Cerebellar cortex (tissue), 1 donor: ENCODE measurements around the gene FAM13C.
A peak's percentile ranks its signal among the peaks of the same experiment; 100 is the strongest.

Experiments used
- DNase-seq: peaks from one replicate; pipeline ENCODE4 v3.0.0-alpha.2; 2015; ENCODE audit warnings: low spot score

FAM13C gene

GRCh38 chr10:59361663-59362143 is 646 bp downstream of the FAM13C start:
- peak; percentile 34 for DNase-seq

DNA sequence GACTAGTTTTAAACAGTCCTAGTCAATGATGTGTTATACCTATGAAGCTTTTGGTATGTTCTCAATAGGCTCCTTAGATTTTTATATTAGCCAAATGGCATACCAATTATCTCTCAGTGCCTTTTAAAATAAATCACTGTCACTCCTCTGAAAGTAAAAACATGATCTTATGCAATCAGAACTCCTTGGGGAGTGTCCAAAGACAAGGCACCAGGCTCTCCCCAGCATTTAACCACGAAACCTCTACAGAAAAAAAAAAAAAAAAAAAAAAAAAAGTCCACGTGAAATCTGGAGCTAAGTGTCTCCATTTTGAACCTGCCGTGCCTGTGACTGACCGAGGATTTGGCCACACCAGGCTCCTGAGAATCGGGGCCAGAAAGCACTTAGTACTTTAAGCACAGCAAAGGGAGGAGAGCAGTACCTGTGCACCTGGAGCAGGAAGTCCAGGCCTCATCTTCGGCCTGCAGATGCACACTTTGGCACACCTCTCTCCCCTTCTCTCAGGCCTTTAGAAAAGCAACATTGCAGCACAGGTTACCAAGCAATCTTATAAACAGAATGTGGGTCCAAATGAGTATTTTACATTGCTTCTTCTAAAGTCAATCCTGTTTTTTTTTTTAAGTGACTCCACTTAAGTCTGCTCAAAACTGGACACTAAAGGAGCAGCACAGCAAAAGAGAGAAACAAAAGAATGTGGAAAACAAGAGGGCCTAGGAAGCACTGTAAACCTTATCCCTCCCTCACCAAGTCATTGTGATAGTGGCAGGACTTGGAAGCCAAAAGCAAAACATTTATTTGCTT is 1.5 kb downstream of the FAM13C start:
- DNase-seq, result peak; percentile 43

DNA sequence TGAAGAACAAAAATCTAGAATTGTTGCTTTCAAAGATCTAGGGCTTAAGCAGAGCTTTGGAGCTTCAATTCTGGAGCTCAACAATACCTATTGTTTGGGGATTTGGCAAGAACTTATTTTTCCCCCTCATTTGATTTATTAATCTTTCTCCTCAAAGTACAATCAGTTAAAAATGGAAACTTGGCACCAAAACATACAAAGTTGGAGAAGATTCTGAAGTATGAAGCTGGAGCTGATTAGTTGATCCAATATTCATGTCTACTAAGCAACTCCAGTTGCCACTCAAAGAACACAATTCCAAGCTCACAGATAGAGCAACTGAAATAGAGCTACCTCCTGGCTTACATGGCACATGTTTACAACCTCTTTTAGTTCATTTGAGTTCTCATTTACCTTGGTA is 3.8 kb downstream of the FAM13C start:
- no peak for DNase-seq

- DNase-seq, result no peak
Observed at GRCh38 chr10:59354434-59354833, 7.9 kb downstream of the FAM13C start.

DNA sequence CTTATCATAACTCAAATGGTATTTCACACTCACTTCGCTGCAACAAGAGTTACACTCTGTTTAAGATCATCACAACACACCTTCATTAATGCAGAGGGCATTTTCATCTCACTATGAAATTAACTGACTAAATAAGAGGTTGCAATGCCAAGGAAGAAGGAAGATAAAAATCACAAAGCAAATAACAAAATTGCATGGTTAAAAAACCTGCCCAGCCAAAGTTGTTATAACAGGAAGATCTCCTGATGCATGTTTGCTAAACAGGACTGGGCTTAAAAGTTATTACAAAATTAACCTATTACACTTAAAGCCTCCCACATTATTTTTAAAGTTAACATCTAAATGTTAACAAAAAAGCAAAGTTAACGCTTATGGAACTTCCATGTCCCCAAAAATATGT is 11.8 kb downstream of the FAM13C start:
- no peak for DNase-seq

DNA sequence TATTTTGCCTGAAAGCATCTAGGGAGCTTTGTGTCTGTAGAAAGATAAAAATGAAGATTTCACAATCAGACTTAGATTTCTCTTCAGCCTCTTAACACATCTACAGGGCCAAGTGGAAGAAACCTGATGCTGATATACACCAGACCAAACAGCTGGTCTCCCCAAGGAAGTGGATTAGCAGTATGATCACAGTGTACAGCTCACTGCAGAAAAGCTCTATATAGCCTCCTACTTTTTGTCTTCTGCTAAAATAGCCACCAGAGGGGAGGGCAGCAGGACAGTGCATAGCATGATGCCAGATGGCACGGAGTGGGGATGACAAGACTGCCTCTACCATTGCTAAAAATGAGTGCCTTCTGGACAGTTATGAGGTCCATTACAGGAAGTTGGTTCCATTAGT is 16.0 kb downstream of the FAM13C start:
- DNase-seq, result peak; percentile 26

- no peak for DNase-seq
Observed at GRCh38 chr10:59342723-59343122, 19.6 kb downstream of the FAM13C start.

DNA sequence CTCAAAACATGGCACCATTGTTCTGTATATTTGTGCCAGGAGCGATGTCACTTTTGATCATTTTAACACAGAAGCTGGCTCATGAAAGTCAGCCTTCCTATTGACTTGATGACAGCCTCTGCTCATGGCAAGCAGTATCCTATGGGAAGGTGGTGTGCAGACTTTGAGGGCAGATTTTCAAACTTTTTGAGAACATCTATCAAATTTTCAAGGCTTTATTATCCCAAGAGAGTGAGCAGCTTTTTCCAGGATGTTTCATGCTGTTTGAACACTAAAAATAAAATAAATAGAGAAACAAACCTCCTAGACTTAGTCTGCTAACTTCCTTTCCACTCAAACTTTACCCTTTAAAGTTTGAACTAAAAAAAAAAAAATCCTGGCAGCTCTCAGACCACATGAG is 20.3 kb downstream of the FAM13C start:
- no peak for DNase-seq

- DNase-seq, result no peak
Observed at GRCh38 chr10:59340285-59340684, 22.1 kb downstream of the FAM13C start.

DNA sequence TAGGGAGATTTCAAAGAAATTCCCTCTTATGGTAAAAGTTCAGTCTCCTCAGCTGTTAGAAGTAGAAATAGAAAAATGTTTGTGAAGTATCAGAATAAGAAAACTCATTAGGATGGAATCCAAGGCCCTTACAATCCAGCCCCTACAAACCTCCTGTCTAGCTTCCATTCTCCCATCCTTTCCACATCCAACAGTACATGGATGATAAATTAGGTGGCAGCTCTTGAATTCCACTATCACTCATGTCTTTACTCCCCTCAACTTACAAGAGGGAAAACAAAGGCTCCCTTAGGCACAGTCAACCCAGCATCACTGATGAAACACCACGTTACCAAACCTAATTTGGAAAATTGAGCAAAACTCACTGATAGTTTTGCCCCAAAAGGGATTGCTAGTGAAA is 23.0 kb downstream of the FAM13C start:
- DNase-seq, result no peak

DNA sequence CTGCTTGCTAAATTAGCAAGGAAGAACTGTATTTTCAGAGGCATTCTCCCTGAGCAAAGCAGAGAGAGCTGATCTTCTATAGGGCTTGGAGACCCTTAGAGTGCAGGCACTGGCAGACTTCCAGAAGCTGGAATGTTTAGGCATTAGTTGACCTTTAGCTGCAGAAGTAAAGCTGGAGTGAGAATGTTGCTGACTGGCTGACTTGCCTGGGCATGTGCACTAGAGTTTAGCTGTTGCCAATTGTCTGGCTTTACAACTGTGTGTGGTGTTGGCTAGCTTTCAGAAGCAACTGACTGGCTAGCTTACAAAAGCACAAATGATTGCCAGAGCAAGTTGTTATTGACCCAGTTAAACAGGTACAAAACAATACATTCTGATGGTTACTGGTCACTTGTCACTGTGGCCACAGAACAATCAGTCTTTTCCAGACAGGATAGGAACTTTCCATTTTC is 25.1 kb downstream of the FAM13C start:
- DNase-seq, result peak; percentile 79

DNA sequence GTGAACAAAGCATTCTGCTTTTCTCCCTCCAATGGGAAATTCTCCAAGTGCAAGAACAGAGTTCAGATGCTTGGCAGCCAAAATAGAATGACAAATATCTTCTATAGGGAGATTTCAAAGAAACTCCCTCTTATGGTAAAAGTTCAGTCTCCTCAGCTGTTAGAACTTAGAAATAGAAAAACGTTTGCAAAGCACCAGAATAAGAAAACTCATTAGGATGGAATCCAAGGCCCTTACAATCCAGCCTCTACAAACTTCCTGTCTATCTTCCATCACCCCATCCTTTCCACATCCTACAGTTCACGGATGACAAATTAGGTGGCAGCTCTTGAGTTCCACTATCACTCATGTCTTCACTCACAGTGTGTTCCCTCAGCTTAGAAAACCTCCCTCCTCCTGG is 25.7 kb downstream of the FAM13C start:
- no peak for DNase-seq

DNA sequence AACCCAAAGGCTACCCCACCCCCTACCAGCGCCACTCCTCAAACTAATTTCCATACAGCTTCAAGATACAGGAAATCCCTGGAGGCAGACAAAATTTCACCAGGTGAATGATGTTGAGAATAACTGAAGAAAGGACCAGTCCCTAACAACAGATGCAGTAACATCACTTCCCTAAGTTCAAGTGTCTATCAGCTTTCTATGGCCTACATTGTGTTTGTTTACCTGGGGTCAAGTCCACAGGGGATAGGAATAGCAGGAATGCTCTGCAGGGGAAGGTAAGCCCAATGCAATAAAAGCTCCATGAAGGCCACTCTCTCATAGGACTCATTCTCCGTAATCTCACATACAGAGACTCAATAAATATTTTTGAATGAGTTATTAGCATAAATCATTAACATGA is 26.9 kb downstream of the FAM13C start:
- no peak for DNase-seq

DNA sequence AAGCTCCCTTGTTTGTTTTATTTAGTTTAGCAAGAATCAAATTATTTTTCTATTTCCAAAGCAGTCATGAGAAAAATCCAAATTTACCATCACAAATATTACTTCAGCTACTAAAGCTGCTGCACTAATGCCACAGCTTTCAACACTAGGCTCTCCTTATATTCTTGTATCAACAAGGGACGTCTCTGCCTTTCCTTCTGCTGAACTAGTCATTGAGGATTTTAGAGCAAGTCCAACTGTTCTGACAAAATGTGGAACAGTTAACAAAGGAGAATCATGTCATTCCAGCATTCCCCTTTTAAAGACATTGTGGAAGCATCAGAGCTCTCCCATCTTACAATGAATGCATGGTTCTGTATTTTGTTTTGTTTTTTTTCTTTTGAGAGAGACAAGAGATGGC is 28.6 kb downstream of the FAM13C start:
- no peak for DNase-seq

- DNase-seq, result no peak
Observed at GRCh38 chr10:59332581-59332980, 29.8 kb downstream of the FAM13C start.

DNA sequence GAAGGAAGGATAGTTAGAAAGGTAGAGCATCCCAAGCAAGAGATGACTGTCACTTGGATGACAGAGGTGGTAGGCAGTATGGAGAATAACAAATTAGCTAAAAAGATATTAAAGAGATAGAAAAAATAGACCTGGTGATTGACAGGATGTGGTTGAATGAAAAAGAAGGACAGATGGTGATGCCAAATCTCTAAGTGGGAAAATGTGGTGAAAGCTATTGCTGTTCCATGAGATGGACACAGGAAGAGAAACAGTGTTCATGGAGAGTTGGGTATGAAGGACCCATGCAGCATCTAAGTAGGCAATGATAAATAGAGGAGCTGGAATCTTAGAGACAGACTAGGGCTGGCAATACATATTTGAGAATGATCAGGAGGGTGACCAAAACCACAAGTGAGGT is 30.7 kb downstream of the FAM13C start:
- DNase-seq, result no peak

- DNase-seq, result no peak
Observed at GRCh38 chr10:59325116-59325515, 37.2 kb downstream of the FAM13C start.

DNA sequence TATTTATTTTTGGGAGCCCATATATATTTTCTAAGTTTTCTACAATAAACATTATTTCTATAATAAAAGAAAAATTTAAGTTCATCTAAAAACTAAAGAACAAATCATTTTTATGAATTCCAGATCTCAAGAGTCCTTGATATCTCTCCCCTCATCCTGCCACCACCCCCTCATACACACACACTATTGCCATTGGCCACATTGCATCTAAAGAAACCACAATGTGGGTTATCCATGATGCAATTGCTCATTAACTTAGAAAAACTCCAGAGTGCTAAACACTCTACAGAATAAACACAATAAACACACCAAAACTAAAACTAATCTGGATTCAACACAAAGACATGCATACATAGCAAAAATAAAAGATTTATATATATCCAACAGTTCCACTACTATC is 37.8 kb downstream of the FAM13C start:
- DNase-seq, result no peak

DNA sequence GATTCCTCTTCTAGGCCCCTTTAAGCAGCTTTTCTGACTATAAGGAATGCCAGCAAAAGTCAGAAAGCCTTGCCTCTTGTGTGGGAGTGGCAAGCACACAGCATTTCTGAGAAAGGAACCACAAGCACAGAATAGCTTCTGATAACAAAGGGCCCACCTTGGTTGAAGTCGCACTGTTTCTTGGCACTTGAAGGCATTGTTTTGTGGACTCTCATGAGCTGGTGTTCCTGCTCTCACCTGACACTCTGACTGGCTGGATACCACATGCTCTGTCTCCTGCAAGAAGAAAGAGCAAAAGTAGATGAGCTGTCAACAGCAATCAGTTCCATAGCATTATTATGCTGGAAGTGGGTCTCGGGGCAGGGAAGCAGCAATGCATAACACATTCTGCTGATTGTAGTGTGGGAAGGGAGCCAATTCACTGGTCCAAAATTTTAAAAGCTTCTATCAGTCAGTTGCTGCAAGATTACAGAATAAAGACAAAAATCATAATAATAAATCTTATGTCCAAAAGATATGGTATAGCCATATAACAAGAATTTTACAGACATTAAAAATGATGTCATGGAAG is 38.4 kb downstream of the FAM13C start:
- DNase-seq, result no peak

- no peak for DNase-seq
Observed at GRCh38 chr10:59323036-59323459, 39.3 kb downstream of the FAM13C start.

- no peak for DNase-seq
Observed at GRCh38 chr10:59322131-59322530, 40.2 kb downstream of the FAM13C start.

DNA sequence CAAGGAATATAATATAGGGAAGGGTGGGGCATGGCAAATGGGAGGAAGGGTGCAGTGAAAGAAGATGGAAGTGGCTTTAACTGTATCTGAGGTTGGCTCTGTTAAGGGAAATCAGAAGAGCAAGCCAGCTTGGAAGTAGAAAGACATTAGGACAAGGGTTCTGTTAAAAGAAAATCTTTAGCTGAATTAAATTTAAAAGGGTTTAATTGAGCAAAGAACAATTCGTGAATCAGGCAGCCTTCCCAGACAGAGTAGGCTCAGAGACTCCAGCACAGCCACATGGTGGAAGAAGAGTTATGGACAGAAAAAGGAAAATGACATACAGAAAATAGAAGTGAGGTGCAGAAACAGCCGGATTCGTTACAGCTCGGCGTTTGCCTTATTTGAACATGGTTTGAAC is 42.0 kb downstream of the FAM13C start:
- no peak for DNase-seq

- no peak for DNase-seq
Observed at GRCh38 chr10:59319854-59320253, 42.5 kb downstream of the FAM13C start.

GRCh38 chr10:59317066-59317465 is 45.3 kb downstream of the FAM13C start:
- no peak for DNase-seq
